Activated T-cell treated with anti-CD3 and anti-CD28 coated beads, Interleukin-2, amount 50 U/mL, for 1 hour (primary cell): ENCODE results near the gene FRAS1.
"Not testable (repeated sequence)": the region's sequence is repeated elsewhere in the genome, so short reads cannot be mapped to it uniquely, and the experiment has no call there.

Experiments used
- DNase-seq: peaks from one replicate; pipeline ENCODE4 v3.0.0-alpha.2; 2020

Gene FRAS1

GRCh38 chr4:78460368-78460767 is 403.2 kb downstream of the FRAS1 start:
- no peak for DNase-seq

GRCh38 chr4:78464265-78464664 is 407.1 kb downstream of the FRAS1 start:
- no peak for DNase-seq

- DNase-seq: not testable (repeated sequence)
These were observed 410.1 kb downstream of the FRAS1 start for GRCh38 chr4:78467223-78467622.

DNA sequence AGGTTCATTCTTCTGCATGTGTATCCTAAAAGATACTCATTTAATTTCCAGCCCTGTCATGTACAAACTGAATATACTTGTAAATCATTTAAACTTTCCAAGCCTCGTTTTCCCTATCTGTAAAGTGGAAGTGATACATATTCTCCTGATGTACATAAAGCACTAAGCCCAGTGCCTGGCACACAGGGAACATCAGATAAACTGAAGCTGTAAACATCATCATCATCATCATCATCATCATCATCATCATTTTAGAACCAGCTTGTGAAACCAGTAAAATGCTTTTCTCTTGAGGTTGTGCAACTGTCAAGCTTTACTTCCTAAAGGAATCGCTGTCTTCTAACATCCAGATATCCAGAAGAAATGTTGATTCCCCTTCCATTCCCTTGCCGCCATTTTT is 411.1 kb downstream of the FRAS1 start:
- no peak for DNase-seq

- DNase-seq: no peak
These were observed 419.1 kb downstream of the FRAS1 start for GRCh38 chr4:78476108-78476704.

DNA sequence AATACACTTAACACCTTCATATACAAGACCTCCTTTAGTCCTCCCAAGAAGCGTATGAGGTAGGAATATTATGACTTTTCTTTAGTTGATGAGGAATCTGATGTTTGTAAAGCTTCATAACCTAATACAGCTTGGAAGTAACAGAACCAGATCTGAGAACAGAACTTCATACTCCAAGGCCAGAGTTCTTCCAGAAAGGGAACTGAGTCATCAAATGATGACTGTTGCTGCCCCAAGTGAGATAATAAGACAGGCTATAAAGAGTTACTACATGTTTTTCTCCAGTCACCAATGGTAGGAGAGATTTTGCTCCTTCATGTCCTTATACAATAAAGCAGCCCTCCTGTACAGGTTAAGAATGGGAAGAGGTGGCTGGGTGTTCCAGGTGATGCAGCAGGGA is 420.2 kb downstream of the FRAS1 start:
- DNase-seq: no peak

DNA sequence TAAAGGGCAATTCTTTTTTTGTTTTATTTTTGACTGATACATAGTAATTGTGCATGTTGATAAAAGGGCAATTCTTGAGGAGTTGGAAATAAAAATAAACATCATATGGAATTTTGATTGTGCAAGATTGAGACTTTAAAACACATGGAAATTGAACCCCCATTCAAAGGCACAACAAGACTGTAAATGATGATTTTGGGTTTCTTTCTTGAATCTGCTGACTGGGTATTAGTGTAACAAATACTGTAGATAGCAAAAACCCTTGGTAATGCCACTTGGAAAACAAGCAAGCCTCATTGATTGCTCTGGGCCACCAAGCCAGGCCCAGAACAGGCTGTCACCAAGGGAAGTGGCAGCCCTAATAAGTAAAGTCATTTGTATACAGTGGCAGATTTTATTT is 421.4 kb downstream of the FRAS1 start:
- DNase-seq: no peak

- DNase-seq: no peak
These were observed 423.2 kb downstream of the FRAS1 start for GRCh38 chr4:78480286-78480685.

DNA sequence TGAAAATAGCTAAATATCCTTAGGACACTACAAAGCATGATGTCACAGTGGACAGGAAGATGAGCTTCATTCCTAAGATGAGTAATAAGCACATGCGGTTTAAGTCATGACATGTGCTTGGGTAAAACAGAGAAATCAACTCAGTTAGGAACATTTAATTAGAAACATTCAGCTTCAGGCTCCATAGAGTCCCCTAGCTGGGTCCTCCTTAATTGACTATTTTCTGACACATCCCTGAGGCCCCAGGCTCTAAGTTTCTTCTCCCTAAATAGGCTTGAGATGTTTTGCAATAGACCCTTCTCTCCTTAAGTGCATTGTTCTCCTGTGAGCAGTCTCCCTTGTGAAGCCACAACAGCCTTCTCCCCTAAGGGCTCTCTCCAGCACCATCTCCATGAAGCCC is 424.1 kb downstream of the FRAS1 start:
- DNase-seq: no peak

DNA sequence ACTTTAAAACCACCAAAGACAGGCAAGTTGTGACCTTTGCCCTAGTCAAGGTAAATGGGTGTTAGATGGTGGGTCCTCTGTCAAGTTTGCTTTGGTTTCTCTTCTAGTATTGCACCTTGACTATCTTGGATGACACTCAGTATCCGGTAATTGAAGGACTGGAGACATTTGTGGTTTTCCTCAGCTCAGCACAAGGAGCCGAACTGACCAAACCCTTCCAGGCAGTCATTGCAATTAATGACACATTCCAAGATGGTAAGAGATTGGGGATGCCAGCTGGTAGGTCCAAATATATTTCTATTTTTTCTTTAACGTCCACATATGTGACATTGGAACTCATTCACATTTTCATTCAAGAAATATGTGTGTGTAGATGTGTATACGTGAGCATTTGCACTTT is 425.2 kb downstream of the FRAS1 start:
- no peak for DNase-seq

DNA sequence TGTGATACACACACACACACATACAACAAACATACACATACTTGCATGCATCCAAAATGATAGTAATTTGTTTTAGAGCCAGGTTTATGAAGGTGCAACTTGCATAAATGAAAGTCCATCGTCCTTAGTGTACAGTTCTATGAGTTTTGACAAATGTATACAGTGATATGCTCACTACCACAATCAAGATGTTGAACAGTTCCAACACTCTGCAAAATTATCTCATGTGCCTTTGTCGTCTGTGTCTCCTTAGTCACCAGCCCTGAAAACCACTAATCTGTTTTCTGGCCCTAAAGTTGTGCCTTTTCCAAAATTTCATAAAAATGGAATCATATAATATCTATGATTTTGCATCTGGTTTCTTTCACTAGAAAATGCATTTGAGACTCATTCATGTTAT is 426.7 kb downstream of the FRAS1 start:
- no peak for DNase-seq

- DNase-seq: no peak
These were observed 427.5 kb downstream of the FRAS1 start for GRCh38 chr4:78484574-78484973.

GRCh38 chr4:78493731-78494130 is 436.6 kb downstream of the FRAS1 start:
- no peak for DNase-seq

DNA sequence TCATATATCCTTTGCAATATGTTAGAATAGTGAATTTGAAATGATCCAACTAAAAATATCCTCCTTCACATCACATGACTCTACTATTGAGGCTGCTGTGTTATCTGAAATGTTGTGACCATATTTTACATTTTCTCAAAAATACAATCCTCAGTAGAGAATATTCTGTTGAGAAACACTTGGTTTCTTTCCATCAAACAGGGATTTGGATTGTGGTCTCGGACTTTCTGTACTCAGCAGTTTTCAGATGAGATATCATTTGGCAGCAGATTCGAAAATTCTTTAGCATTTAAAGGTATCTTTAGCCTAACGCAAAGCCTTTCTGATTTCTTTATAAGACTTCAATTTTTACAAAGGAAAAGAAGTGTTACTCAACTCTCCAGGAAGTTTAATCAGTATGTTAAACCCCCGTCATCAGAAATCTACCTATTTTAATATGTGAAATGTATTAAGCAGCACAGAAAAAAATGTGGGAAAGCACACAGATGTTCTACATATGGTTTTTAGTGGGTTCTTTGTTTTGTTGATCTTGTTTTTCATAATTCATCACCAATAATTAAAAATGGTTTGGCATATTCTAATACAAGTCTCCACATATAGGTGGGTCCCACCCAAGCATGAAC is 439.0 kb downstream of the FRAS1 start:
- no peak for DNase-seq

DNA sequence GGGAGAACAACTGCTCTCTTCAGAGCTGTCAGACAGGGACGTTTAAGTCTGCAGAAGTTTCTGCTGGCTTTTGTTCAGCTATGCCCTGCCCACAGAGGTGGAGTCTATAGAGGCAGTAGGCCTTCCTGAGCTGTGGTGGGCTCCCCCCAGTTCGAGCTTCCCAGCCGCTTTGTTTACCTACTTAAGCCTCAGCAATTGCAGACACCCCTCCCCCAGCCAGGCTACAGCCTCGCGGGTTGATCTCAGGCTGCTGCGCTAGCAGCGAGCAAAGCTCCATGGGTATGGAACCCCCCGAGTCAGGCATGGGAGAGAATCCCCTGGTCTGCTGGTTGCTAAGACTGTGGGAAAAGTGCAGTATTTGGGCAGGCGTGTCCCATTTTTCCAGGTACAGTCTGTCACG is 449.1 kb downstream of the FRAS1 start:
- not testable (repeated sequence) for DNase-seq

- DNase-seq: no peak
These were observed 451.9 kb downstream of the FRAS1 start for GRCh38 chr4:78509043-78509442.

DNA sequence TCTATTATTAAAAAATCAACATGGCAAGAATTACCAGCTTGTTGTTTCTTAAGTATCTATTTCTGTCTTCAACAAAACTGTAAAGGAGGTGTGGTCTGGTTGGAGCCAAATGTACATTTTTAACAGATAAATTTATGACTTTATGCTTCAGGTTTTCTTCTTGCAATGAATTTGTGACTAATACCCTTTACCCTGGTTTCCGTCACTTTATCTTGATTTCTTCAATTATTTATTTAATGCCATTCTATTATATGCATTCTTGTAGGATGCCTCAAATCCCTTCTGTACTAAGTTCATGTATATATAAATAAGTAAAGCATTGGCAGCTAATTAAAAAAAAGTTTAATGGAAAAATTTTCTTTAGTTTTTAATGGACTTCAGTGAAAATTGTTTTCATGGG is 453.0 kb downstream of the FRAS1 start:
- DNase-seq: no peak

DNA sequence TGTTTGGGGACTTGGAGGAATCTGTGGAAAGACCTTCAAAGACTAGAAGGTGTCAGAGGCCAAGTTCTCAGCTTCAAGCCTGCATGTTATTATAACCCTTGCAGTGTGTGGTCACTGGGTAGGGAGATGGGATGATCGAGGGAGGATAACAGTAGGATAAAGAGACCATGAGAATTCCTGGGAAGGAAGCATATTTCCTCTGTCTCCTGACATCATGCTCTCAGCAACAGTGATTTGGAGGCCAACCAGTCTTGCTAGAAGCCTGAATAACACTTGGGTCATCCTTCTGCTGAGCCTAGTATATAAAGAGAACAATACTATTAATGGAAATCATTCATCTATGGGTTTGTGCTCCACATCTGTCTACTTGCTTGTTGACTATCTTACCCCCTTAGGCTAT is 453.6 kb downstream of the FRAS1 start:
- no peak for DNase-seq

DNA sequence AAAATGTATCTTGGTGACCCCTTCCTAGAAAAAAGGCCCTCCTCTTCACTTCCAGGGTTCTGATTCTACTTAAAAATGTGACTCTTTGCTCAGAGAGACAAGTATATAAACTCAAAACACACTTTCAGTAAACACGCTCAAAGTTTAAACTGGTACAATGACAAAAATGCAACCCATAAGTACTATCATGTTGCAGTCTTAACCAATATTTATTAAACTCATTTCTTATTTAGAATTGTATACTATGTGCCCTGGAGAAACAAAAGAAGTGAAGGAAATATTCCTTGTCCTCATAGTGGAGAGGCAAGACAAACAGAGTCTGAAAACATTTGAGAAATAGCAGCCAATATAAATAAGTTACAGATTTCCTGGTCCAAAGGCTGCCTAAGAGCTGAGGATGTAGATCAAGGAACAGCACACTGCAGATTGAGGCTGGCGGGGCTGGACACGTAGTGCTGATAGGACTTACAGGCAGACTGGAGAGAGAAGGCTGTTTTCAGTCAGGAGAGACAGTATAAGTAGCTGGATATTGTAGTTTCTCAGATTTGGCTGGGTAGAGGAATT is 455.3 kb downstream of the FRAS1 start:
- DNase-seq: no peak

DNA sequence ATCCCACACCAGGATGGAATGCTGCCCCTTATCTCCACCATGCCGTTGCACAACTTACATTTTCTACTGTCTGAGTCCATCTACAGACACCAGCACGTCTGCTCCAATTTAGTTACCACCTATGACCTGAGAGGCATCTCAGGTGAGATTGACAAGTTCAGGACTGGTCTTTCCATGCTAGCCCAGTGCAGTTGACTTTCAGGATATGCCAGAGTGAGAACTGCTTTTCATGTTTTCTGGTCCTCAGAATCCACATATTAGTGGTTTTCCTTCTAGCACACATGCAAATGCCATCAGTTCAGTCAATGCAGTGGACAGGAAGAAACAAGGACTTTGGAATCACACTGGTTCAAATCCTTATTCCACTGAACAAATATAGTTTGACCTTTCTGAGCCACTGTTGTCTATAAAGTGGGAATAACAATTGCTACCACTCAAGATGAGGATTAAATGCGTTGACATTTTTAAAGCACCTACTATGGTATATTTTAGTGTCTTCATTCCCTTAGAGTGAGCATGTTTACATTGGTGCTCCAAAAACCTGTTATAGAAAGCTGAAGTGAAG is 456.4 kb downstream of the FRAS1 start:
- no peak for DNase-seq

DNA sequence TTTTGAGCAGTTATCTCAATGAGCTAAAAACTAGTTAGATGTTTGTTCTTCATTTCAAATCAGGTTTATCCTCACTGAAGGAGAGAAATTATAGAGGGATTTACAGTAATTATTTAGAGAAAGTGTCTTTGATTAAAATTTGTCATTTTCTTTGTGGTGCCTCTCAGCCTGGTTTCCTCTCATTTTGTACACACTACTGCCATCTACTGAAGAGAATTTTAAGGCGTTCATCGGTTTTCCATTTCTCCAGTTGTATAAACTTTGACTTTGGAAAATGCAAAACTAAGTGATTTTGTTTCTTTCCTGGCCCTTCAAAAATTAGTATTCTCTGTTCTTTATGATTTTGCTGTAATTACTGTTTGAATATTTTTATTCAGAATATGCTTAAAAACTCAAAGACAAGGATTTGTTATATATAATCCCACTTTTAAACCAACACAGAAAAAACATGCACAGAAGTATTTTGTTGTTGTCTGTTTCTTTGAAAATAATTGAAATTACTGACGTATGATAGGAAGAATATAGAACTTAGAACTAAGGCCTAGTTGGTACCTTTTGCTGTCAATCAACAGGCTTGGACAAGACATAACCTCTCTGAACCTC is 460.0 kb downstream of the FRAS1 start:
- no peak for DNase-seq

DNA sequence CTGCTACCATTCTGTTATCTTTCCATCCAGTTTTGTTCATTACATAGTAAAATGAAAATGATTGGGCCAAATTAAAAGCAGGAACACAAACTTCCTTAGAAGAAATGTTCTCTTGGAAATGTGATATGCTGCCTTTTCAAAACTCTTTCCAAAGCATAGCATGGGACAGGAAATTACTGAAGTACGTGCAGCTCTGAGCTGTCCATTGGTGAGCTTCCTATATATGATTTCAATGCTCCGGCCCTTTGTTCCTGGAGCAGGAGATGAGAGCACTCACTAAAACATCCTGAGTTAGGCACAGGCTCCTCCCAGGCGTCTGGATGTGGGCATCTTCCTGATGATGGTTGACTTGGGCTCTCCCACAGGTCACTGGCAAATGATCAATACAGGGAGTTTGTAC is 461.4 kb downstream of the FRAS1 start:
- no peak for DNase-seq

- no peak for DNase-seq
These were observed 462.8 kb downstream of the FRAS1 start for GRCh38 chr4:78519962-78520361.

- no peak for DNase-seq
These were observed 463.7 kb downstream of the FRAS1 start for GRCh38 chr4:78520808-78521226.
